Neuronal stem cell (in vitro differentiated cells): ENCODE data around the gene RBBP8NL.

Source experiments
- DNase-seq: peaks from one replicate; pipeline ENCODE4 v3.0.0-alpha.2; 2013; ENCODE audit warnings: low spot score
- H2AFZ ChIP-seq: one replicate; pipeline ENCODE4 v1.6.1; 2013; ENCODE audit warnings: mild to moderate bottlenecking, low read length, inconsistent platforms
- H2AK5ac ChIP-seq: 2 replicates; pipeline ENCODE4 v1.6.1; 2013; ENCODE audit warnings: low read depth, mild to moderate bottlenecking, inconsistent platforms, low read length, moderate library complexity, mixed read lengths
- H2BK120ac ChIP-seq: 2 replicates; pipeline ENCODE4 v1.6.1; 2013; ENCODE audit warnings: low read depth, mild to moderate bottlenecking, inconsistent platforms, low read length, moderate library complexity, mixed read lengths
- H2BK12ac ChIP-seq: one replicate; pipeline ENCODE4 v1.6.1; 2013; ENCODE audit warnings: low read length, inconsistent platforms
- H2BK15ac ChIP-seq: 2 replicates; pipeline ENCODE4 v1.6.1; 2013; ENCODE audit warnings: mild to moderate bottlenecking, low read length, inconsistent platforms, mixed read lengths
- H2BK5ac ChIP-seq: one replicate; pipeline ENCODE4 v1.6.1; 2013; ENCODE audit warnings: inconsistent platforms, mild to moderate bottlenecking, low read length, moderate library complexity
- H3K14ac ChIP-seq: one replicate; pipeline ENCODE4 v1.6.1; 2013; ENCODE audit warnings: low read length, inconsistent platforms
- H3K18ac ChIP-seq: 2 replicates; pipeline ENCODE4 v1.6.1; 2013; ENCODE audit warnings: low read length, inconsistent platforms
- H3K23ac ChIP-seq: 2 replicates; pipeline ENCODE4 v1.6.1; 2013; ENCODE audit warnings: low read depth, mild to moderate bottlenecking, mixed read lengths, low read length, inconsistent platforms; ENCODE audit not compliant: poor library complexity
- H3K27ac ChIP-seq: replicated peaks from 3 replicates; pipeline ENCODE4 v1.5.1; 2013; ENCODE audit warnings: low read length, inconsistent platforms
- H3K27me3 ChIP-seq, 3 experiments: 2 replicates each; pipeline ENCODE4 v1.6.1; 2013; ENCODE audit warnings: low read length in 3 of 3, mild to moderate bottlenecking in 2 of 3, inconsistent platforms in 1 of 3, low read depth in 1 of 3, mixed read lengths in 1 of 3, moderate library complexity in 1 of 3; ENCODE audit not compliant: control insufficient read depth in 3 of 3, insufficient read depth in 3 of 3
- H3K36me3 ChIP-seq, 2 donors: replicated peaks in 1 of 2; 2 replicates each; pipeline ENCODE4 v1.6.1; 2013; ENCODE audit warnings: low read length in 2 of 2; ENCODE audit not compliant: control insufficient read depth in 2 of 2, insufficient read depth in 2 of 2
- H3K4ac ChIP-seq: 2 replicates; pipeline ENCODE4 v1.6.1; 2013; ENCODE audit warnings: inconsistent platforms, mild to moderate bottlenecking, low read length, moderate library complexity
- H3K4me1 ChIP-seq, 2 donors: 1 replicate in 1 of 2; 2 replicates in 1 of 2; pipeline ENCODE4 v1.6.1; 2013; ENCODE audit warnings: low read length in 2 of 2, low read depth in 1 of 2; ENCODE audit not compliant: control insufficient read depth in 2 of 2, insufficient read depth in 1 of 2
- H3K4me2 ChIP-seq: one replicate; pipeline ENCODE4 v1.6.1; 2013; ENCODE audit warnings: mild to moderate bottlenecking, low read length, inconsistent platforms; ENCODE audit not compliant: insufficient read depth, poor library complexity, severe bottlenecking
- H3K4me3 ChIP-seq, 2 donors: 2 replicates each; pipeline ENCODE4 v1.5.1; 2013; ENCODE audit warnings: low read length in 2 of 2, mild to moderate bottlenecking in 2 of 2, inconsistent platforms in 1 of 2, moderate library complexity in 1 of 2
- H3K79me1 ChIP-seq: one replicate; pipeline ENCODE4 v1.6.1; 2013; ENCODE audit warnings: low read depth, mild to moderate bottlenecking, inconsistent platforms, low read length, moderate library complexity
- H3K9ac ChIP-seq: one replicate; pipeline ENCODE4 v1.6.1; 2013; ENCODE audit warnings: mild to moderate bottlenecking, low read depth, low read length, inconsistent platforms; ENCODE audit not compliant: poor library complexity
- H3K9me3 ChIP-seq, 2 donors: replicated peaks in 1 of 2; 2 replicates each; pipeline versions ENCODE3 to v1.6.1; 2013; ENCODE audit warnings: low read length in 2 of 2, mild to moderate bottlenecking in 2 of 2, inconsistent platforms in 1 of 2, low read depth in 1 of 2, mixed read lengths in 1 of 2, moderate library complexity in 1 of 2; ENCODE audit not compliant: control insufficient read depth in 2 of 2, insufficient read depth in 1 of 2
- H4K8ac ChIP-seq: one replicate; pipeline ENCODE4 v1.6.1; 2013; ENCODE audit warnings: low read depth, mild to moderate bottlenecking, inconsistent platforms, low read length, moderate library complexity
- H4K91ac ChIP-seq: one replicate; pipeline ENCODE4 v1.6.1; 2013; ENCODE audit warnings: low read length, low read depth, mild to moderate bottlenecking, inconsistent platforms; ENCODE audit not compliant: poor library complexity
- WGBS, 2 donors: extraction: QIAGEN DNeasy Blood & Tissue Kit; methylation state at CpG; one replicate each; pipeline ENCODE4 v1.1.7; 2013; ENCODE audit warnings: missing lambda C conversion rate in 2 of 2, mixed read lengths in 1 of 2; ENCODE audit not compliant: insufficient read length in 2 of 2, insufficient replicate concordance in 1 of 2; ENCODE audit errors: extremely low coverage in 2 of 2; 5-methylcytosine and 5-hydroxymethylcytosine counted together

RBBP8NL gene

GRCh38 chr20:62371588-62372041 lies 55.7 kb downstream of the RBBP8NL start:
- WGBS, 2 donors = no CpG with 5 or more reads among the region's 8 CpGs
- Histone ChIP-seq H2AK5ac (peak overlapping the region; percentile 12), H3K4me2 (no peak overlapping the region), H3K36me3 (no peaks in the 10 kb centered on the region), H3K27me3 (no peaks in the 10 kb centered on the region), H3K9ac (no peak overlapping the region), H3K79me1 (peaks cover 7% of the 10 kb centered on the region), H3K14ac (no peak overlapping the region), H2BK120ac (no peak overlapping the region), H3K4me3 (no peak overlapping the region), H3K4ac (no peak overlapping the region), H3K18ac (peak overlapping the region; percentile 6), H4K91ac (no peak overlapping the region), H3K9me3 (peaks cover 3 to 9% of the 10 kb centered on the region in 2 donors), H3K27ac (no peak overlapping the region), H2AFZ (no peak overlapping the region), H2BK5ac (peak overlapping the region; percentile 72), H2BK12ac (peak overlapping the region; percentile 63), H3K23ac (peak overlapping the region; percentile 73), H3K4me1 (peaks cover 35 to 45% of the 10 kb centered on the region in 2 donors), H4K8ac (no peak overlapping the region), H2BK15ac (peak overlapping the region; percentile 99)
- DNase-seq = no peak

DNA sequence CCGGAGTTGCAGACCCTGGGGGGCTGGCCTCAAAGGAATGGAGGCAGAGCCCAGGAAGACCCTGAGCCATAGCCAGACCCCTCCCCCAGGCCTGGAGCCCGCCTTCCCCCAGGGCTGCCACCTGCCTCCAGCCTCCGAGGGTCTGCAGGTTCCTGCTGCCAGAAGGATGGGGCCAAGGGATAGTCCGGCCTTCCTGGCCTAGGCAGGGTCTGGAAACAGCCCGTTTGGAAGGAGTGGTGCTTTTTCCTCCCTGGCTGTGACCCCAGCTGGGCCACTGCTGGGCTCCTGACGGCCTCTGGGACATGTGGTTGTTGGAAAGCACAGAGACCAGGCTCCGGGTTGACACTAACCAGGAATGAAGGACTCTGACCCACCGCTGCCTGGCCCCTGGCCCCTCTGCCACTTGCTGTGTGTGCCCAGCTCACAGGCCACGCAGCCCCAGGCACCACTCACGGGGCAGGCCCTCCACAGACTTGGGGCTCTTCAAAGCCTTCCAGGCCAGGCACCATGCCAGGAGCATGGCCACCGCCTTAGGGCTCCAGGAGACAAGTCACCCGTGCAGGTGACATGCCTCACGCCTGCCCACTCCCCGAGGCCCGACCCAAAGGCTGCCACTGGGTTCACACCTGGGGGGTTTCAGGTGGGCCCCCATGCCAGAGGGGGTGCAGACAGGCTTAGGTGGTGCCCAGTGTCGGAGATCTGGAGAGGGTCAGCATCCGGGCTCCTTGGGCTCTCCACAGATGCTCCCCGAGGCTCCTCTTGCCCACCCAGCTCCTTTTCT lies 56.3 kb downstream of the RBBP8NL start:
- Histone ChIP-seq H2AK5ac (peak overlapping the region; percentile 100), H3K4me3 (no peak overlapping the region), H2BK12ac (peak overlapping the region; percentile 97), H2AFZ (peak overlapping the region; percentile 36), H3K27ac (peak overlapping the region; percentile 15), H4K91ac (peak overlapping the region; percentile 95), H3K4ac (no peak overlapping the region), H2BK5ac (peak overlapping the region; percentile 96), H3K79me1 (peaks cover 7% of the 10 kb centered on the region), H3K4me1 (peaks cover 35 to 44% of the 10 kb centered on the region in 2 donors), H3K14ac (no peak overlapping the region), H3K4me2 (no peak overlapping the region), H3K36me3 (no peaks in the 10 kb centered on the region), H3K23ac (peak overlapping the region; percentile 68), H3K9me3 (peaks cover 3 to 9% of the 10 kb centered on the region in 2 donors), H3K9ac (peak overlapping the region; percentile 64), H4K8ac (no peak overlapping the region), H2BK15ac (peak overlapping the region; percentile 100), H2BK120ac (no peak overlapping the region), H3K18ac (peak overlapping the region; percentile 6), H3K27me3 (no peaks in the 10 kb centered on the region)
- no CpG with 5 or more reads among the region's 18 CpGs for WGBS, 2 donors
- no peak for DNase-seq

- Histone ChIP-seq H3K4ac (peak overlapping the region; percentile 76), H3K14ac (no peak overlapping the region), H3K79me1 (peaks cover 11% of the 10 kb centered on the region), H3K27ac (no peak overlapping the region), H3K4me2 (no peak overlapping the region), H3K27me3 (no peaks in the 10 kb centered on the region), H4K8ac (no peak overlapping the region), H2BK15ac (peak overlapping the region; percentile 100), H3K9me3 (peaks cover 3 to 9% of the 10 kb centered on the region in 2 donors), H2BK120ac (peak overlapping the region; percentile 21), H3K18ac (peak overlapping the region; percentile 94), H3K23ac (peak overlapping the region; percentile 37), H3K4me3 (no peak overlapping the region), H3K4me1 (peaks cover 41 to 45% of the 10 kb centered on the region in 2 donors), H2AK5ac (peak overlapping the region; percentile 100), H2BK12ac (peak overlapping the region; percentile 98), H2AFZ (peak overlapping the region; percentile 36), H3K9ac (peak overlapping the region; percentile 77), H4K91ac (peak overlapping the region; percentile 79), H2BK5ac (peak overlapping the region; percentile 96), H3K36me3 (no peaks in the 10 kb centered on the region)
- WGBS, 2 donors = no CpG with 5 or more reads among the region's 19 CpGs
- DNase-seq = no peak
These were observed 57.1 kb downstream of the RBBP8NL start for GRCh38 chr20:62370115-62370806.

DNA sequence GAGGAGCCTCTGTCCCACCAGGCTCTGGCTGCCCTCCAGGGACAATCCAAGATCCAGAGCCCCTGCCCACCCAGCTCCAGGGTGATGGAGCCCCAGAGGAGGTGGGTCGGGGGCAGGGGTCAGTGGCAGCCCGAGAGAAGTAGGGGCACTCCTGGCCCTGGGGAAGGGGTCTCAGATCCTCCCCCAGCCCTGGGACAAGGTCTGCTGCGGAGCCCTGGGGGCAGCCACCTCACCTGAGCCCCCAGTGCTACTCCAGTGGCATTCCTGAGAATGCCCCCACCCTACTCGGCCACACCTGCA lies 57.6 kb downstream of the RBBP8NL start:
- H3K9me3 ChIP-seq = peaks cover 3 to 9% of the 10 kb centered on the region in 2 donors
- peak overlapping the region; percentile 94 for H3K18ac ChIP-seq
- H3K4me3 ChIP-seq = no peak overlapping the region
- no peak overlapping the region for H3K14ac ChIP-seq
- H2AFZ ChIP-seq = no peak overlapping the region
- no peaks in the 10 kb centered on the region for H3K36me3 ChIP-seq
- H2BK120ac ChIP-seq = peak overlapping the region; percentile 21
- H2BK12ac ChIP-seq = peak overlapping the region; percentile 98
- no peaks in the 10 kb centered on the region for H3K27me3 ChIP-seq
- H3K9ac ChIP-seq = peak overlapping the region; percentile 77
- no CpG with 5 or more reads among the region's 4 CpGs for WGBS, 2 donors
- H4K8ac ChIP-seq = no peak overlapping the region
- no peak overlapping the region for H3K4me2 ChIP-seq
- peak overlapping the region; percentile 100 for H2BK15ac ChIP-seq
- no peak overlapping the region for H3K4ac ChIP-seq
- peaks cover 41 to 45% of the 10 kb centered on the region in 2 donors for H3K4me1 ChIP-seq
- peak overlapping the region; percentile 37 for H3K23ac ChIP-seq
- H2BK5ac ChIP-seq = peak overlapping the region; percentile 96
- no peak overlapping the region for H3K27ac ChIP-seq
- peaks cover 13% of the 10 kb centered on the region for H3K79me1 ChIP-seq
- peak overlapping the region; percentile 79 for H4K91ac ChIP-seq
- no peak for DNase-seq
- H2AK5ac ChIP-seq = peak overlapping the region; percentile 100
